GM21447 (cell line): ENCODE results near the gene CAMK2G.
"Not testable (repeated sequence)": the region's sequence is repeated elsewhere in the genome, so short reads cannot be mapped to it uniquely, and the experiment has no call there.

Source experiments
- ATAC-seq: cut with Tn5 transposase; IDR thresholded peaks from one replicate; pipeline ENCODE4 v1.9.1; 2021; ENCODE audit not compliant: unreplicated experiment

The CAMK2G gene

DNA sequence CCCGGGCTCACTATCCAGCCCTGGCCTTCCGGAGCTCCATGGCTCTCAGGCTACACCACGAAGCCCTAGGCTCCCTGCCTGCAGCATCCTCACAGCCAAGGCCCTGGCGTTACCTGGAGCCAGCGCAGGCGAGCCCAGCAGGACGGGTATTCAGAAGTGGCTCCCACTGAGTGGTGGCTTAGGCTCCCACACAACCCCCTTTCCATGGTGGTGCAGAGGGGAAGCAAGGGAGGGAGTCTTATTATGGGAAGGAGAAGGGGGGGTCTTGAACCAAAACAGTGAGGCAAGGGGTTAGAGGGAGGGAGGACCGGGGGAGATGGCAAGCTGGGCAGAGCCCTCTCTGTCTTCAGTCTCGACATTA is 33.3 kb downstream of the CAMK2G start:
- ATAC-seq = no peak

DNA sequence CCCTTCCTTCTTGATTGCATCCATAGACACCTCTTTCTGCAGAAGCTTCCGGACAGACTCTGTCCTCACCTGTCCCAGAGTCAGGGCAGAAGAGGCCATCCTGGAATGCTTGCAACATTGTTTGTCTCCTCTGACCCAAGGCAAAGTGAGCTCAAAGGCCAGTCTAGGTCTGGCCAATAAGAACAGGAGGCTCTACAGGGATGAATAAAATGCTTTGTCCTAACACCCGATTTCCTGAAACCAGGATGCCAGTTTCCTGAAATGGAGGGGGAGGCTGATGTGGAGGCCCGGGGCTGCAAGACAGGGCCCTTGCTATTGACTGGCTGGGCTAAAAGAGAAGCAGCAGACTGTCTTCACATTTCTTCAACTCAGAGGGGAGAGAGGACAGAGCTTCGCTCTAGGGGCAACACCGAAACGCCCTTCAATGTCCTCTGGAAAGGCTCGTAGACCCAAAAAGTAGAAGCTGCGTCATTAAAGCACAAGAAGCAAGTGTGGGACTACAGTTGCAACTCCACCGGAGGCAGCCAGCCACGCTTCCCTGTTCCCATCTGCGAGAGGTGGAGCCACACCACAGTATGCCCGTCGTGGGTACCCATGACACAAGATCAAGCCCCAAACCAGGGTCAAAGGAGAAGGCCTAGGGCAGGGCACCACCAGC is 33.8 kb downstream of the CAMK2G start:
- ATAC-seq = no peak

DNA sequence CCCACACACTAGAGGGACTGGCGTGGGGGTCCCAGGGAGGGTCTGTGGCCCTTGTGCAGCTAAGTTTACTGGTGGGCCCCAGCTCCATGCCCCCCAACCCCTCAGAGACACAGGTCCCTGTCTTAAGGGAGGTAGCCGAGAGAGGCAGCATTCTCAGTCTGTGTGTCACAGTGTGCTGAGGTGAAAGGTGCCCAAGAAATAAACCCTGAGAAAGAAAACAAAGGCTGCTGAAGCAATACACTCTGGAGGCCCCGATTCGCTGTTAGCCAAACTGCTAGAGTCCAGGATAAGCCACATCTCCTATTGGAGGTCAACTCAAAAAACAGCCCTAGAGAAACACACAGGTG is 34.3 kb downstream of the CAMK2G start:
- ATAC-seq = no peak

DNA sequence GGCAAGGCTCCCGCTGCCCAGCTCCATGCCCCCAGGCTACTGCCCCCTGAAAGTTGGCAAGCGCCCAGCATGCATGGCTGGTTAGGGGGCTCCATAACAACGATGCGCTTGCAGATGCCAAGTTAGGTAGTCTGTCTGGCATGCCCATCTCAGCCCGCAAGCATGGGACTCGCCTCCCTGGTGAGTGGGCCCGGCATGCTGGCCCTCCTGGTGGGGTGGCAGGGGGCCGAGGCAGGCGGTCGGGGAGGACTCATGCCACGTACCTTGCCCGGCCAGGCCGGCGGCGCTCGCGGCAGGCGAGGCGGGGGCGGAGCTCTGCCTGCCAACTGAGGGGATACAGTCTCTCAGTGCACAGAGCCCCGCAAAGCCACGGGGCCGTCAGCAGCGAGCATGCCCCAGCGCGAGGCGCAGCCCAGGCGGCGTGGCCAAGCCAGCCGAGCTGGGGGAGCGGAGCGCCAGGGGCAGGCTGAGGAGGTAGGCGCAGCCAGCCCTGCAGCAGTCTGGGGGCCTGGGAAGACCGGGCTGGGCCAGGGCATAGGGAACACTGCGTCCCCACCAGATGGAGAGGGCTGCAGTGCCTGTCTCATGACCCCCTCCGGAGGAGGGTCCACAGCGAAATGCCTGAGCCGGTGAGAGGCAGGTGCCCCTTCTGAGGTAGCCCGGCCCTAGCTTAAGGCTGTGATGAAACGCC is 34.9 kb downstream of the CAMK2G start:
- ATAC-seq = no peak

DNA sequence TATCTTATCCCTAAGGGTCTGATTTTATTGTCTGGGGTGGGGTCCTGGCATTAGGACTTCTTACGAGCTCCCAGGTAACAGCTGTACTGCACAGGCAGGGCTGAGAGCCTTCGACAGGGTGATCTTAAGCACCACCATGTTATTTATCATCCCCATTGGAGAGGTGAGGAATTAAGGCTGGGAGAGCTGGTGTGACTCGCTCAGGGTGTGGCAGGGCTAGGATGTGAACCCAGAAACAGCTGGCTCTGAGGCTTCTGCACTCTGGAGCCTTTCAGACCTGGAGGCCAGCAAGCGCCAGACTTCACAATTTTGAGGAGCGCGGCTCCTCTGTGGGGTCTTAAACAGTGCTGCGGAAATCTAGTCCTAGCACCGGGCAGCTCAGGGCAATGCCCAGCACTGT is 35.5 kb downstream of the CAMK2G start:
- no peak for ATAC-seq

DNA sequence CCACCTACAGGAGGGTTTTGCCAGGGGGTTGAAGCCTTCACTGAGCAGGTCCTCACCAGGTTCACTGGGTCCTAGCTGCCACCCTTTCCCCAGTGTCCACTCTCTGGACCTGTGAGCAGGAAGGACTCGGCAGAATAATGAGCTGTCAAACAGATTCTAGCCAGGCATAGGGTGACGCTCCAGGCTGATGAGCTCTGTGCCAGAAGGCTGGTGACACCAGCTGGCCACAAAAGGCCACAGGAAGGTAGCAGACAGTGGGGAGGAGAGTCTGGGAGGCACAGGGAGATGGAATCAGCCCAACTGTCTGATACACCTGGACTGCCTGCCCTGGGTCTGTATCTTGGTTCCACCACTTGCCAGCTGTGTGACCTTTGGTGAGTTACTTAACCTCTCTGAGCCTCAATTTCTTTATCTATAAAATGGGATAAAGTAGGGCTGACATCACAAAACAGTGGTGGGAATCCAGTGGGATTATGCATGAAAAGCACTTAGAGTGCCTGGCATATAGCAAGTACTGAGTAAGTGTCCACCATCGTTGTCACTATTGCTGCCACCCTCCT is 36.3 kb downstream of the CAMK2G start:
- no peak for ATAC-seq

DNA sequence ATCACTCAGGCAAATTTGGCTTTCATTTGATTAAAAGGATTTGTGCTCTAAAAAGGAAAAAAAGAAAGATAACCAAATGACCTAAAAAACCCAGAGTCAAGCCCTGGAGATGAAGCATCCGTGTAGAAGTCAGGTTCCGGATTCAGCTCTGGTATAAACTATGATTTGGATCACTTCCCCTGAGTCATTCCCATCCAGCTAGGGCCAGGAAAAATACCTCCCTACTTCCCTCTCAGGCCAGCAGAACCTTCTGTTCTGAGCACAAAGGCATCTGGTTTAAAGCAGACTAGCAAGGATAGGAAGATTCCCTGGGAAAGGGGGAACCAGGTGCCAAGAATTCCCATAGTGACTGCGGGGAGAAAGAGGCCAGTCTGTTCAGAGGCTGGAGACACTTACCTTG is 37.3 kb downstream of the CAMK2G start:
- ATAC-seq = no peak

DNA sequence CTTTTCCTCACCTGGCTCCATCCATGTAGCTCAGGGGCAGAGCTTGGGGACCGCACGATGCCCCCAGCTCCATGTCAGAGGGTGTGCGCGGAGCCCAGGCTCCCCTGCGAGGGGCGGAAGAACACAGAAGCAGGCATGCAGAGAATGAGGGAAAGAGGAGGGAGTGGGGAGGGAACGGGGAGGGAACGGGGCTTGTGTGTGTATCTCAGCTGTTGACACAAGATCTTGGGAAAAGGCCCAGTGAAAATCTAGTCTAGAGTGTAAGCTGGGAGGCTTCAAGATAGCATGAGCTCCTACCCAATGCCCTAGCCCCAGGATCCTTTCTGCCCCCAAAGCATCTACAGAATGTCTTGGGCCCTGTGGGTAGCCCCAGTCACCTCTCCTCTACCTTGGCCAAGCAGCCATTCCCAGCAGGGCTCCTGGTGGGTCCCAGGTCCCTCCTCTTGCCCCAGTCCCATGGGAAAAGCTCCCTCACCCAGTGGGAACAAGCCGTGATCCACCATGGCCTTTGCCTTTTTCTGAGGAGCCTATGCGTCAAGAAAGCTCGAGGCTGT is 37.9 kb downstream of the CAMK2G start:
- ATAC-seq = no peak

DNA sequence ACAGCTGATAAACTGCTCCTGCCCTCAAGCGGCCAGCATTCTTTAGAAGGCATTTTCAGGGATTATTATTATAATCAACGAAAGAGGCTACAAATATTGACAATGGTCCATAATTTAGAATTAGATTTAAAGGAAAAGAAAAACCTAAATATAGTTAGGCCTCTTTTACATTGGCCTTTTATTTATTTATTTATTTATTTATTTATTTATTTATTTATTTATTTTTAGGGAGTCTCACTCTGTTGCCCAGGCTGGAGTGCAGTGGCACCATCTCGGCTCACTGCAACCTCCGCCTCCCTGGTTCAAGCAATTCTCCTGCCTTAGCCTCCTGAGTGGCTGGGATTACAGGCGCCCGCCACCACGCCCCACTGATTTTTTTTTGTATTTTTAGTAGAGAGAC is 45.3 kb downstream of the CAMK2G start:
- ATAC-seq = not testable (repeated sequence)

DNA sequence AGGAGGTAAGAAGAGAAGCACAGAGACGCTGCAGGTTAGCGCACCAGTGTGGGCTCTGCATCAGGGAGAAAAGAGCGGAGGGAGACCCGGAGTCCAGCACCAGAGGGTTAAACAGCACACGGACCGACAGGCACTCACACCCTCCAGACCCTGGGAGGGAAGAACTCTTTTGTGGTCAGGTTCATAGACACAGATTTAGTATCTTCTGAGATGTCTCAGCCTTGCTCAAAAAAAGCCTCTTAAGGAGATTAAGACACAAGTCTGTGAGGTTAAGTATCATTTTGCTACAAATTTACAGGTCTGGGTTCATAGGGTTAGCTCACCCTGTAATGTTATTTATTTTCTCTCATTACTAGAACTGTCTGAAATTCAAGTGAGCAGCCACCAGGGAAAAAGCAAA is 46.2 kb downstream of the CAMK2G start:
- no peak for ATAC-seq

DNA sequence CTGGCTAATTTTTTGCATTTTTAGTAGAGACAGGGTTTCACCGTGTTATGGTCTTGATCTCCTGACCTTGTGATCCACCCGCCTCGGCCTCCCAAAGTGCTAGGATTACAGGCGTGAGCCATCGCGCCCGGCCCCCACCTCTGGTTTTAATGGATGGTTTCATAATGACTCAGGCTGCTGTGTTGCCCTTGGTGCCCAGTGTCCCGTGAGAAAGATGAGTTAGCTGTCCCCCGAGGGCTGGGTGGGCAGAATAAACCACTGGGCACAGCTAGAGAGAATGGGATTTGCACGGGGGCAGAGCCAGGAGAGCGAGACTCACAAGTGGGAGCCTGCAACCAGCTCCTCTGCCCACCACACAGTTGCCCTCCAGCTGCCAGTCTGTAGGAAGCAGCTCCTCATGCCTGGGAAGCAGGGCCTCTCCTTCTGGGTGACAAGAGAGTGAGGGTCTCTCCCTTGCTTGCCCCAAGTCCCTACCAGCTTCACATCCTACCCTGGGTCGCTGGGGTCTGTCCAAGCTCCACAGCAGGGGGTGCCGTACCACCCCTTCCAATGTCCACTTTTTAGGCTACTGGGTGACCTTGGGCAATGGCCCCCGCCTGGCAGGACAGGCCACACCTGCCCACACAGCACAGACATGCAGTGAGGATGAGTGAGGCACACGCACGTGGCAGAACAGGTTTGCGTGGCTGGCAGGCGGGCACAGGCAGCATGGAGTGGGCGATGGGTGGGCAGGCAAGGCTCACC is 46.8 kb downstream of the CAMK2G start:
- ATAC-seq = no peak

DNA sequence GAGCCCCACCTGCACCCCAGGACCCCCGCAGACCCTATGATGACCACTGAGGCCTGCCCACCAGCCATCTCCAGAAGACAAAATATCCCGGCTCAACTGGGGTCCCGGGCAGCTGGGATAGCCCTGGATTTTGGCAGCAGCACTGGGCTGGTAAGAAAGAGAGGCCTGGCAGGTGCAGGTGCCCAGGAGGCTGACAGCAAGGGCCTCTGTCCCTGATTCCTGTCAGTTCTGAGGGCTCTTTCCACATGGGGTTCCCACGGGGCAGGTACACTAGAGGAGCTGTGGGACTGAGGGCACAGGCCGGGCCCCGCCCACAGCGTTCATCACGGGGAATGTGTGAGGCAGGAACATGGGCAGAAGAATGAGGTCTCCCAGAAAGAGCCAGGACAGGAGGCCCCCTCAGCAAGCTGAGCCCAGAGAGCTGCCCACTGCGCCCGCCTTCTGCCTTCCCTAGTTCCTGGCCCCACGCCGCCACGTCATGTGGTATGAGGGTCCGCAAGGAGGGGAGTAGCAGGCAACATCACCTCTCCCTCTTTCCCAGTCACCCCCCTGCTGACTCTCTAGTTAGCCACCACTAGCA is 50.1 kb downstream of the CAMK2G start:
- no peak for ATAC-seq

DNA sequence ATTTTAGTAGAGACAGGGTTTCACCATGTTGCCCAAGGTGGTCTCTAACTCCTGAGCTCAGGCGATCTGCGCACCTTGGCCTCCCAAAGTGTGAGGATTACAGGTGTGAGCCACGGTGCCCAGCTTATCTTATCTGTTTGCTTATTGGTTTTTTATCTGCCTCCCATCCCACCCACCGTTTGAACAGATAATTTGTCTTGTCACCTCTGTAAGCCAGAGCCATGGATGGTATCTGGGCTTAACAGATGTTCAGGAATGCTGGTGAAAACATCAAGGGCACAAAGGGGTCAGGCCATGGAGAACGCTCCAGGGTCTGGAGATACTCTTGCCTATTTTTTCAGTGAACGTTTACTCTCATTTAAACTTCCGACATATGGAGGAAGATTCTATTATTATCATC is 51.0 kb downstream of the CAMK2G start:
- ATAC-seq = no peak

DNA sequence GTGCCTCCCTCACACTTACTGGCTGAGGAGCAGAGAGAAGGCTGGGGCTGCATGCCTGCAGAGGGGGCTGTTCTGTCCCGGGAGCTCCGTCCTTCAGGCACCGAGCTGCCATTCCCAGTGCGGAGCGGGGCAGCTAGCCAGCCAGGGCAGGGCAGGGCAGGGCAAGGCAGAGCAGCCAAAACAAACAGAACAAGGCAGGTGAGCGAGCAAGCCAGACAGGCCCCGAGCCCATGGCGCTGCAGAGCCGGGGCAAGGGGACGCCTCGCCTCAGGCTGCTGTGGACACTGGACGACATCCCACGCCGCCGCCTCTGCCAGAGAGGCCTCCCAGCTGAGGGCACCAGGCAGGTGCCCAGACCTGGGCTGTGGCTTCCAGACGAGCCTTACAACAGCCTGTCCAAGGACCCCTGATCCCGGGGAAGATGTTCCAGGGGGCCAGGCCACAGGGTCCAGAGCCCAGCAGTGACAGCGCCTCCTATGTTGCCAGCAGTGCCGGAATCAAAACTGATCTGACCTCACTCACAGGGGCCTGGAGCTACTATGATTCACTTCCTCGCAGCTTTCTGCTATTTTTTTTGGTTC is 54.8 kb downstream of the CAMK2G start:
- ATAC-seq = no peak

DNA sequence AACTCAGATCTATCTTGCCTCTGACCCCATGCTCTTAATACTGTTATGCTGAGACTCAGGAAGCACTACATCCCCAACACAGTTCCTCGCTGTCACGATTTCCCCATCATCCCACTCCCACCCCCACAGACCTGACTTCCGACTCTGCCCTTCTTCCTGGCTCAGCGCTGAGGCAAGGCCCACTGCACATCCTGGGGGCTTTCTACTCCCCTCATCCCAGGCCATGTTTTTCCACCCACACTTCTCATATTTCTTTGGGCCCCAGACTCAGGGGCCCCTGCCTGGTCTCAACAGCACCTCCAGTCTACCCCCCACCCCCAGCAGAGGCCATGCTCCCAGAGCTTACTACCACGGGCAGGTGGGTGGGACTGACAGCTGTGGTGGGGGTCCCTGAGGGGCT is 55.3 kb downstream of the CAMK2G start:
- no peak for ATAC-seq

DNA sequence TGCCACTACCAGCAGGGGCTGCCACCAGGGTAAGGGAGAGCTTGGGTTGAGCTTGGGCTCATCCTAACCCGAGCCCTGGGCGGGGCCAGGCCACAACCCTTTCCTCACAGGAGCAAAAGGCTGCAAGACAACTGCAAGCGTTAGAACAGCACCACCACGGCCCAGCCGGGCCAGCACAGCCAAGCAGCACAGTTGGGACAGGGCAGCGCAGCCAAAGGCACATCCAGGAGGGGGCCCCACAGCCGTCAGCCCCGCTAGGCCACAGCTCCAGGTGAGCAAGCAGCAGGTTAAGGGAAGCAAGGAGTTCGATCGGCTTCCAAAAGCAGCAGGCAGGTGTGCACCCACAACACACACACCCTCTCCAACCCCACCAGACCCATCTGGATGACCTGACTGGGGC is 56.0 kb downstream of the CAMK2G start:
- ATAC-seq = no peak

DNA sequence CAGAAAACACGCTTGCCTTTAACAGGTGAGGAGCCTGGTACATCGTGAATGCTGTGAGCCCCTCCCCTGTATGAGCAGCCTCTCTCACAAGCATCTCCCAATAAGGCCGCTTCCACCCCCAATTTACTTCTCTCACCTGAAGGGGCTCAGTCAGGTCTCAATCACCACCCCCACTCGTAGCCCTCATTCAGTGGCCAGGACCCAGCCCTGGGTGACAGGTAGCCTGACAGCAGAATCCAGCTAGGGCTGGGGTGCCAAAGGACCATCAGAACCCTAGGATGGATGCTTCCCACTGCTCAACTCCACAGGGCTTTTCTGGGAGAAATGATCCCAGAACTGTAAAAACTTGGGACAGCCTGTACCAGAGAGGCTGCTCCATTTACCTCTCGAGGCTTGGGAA is 56.5 kb downstream of the CAMK2G start:
- no peak for ATAC-seq

DNA sequence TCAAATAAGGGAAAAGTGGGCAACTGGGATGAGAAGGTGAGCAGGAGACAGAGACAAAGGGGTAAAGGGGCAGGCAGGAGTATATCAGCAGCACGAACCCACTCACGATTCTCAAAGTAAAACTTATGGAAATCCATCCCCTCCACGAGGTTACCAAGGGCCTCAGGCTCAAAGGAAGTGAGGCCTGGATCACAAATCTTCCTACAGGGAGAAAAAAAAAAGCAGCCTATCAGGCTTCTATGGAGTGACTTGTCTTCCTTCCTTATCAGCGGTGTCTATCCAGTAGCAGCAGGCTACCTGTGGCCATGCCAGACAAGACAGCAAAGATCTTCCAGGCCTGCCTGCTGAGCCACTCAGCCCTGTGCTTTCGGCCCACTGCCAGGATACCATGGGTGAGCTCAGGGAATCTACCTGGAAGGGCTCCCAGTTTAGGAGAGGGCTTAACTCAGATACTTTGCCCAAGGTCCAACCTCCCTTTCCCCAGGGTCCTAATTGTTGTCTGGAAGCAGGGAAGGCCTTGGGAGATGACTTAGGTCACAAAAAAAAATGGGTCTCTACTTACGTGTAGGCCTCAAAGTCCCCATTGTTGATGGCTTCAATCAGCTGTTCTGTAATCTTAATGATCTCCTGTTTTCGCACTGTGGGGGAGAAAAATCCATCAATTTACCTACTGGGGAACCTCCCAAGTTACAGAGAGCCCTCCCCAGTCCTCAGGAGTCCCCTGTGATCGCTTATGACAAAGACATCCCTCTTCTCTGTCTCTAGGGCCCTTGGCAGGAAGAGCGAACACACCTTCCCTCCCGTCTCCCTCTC is 57.2 kb downstream of the CAMK2G start:
- ATAC-seq = no peak

DNA sequence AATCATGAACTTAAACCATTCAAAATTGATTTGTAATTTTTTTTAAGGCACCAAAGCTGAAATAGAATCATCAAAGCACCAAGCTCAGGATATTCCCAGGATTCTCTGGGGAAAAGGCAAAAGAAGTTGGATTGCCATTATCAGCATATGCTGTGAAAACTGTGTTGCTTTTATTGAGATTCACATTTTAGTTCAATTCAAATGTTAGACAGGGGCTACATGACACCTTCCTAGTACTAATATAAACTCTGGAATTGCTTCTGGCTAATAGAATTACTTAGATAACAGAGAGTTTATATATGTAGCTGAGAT is 58.7 kb downstream of the CAMK2G start:
- ATAC-seq = no peak

DNA sequence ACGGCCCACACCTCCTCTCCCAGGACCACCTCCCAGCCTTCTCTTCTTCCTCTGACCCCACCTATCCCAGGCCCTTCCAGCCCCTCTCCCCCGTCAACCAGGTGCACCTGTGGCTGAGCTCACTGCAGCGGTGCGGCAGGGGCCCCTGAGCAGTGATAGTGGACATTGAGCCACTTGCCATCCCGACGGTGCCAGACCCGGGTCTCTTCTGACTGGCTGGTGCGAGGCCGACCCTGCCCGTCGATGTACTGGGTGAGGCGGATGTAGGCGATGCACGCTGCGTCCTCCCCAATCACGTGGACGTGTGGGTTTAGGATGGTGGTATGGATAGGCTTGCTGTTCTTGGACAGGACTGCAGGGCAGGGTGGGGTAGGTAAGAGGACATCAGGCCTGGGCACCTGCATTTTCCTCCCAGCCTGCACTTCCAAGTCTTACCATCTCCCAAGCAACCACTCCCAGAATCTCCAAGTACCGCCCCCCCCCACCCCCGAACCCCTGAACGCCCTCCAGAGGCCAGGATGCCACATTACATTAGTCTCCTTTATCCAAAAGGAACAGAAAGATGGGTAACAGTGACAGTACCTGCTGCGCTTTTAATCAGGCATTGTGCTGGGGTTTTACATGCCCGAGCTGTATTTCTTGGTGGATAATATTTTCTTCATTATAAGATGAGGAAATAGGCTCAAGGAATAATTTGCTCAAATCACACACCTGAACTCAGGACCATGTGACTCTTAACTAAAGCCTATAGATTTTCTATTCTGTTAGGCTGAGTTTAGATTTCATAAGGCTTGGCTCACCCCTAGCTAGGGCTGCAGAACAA is 59.2 kb downstream of the CAMK2G start:
- no peak for ATAC-seq
